H1 (cell line): ENCODE measurements around the gene HYAL1.

Experiments used
- ATF3 ChIP-seq: IDR thresholded peaks from 2 replicates; pipeline ENCODE4 v1.6.1; 2011; ENCODE audit warnings: low read depth, mild to moderate bottlenecking, low read length; ENCODE audit not compliant: insufficient read depth
- CEBPB ChIP-seq: IDR thresholded peaks from 2 replicates; pipeline ENCODE4 v1.6.1; 2012; ENCODE audit warnings: low read depth, low read length
- CTCF ChIP-seq, 3 experiments: IDR thresholded peaks; 1 replicate in 2 of 3; 2 replicates in 1 of 3; pipeline versions ENCODE4 v1.5.1 to v1.6.1; 2011; ENCODE audit warnings: low read length in 3 of 3, mild to moderate bottlenecking in 3 of 3, inconsistent platforms in 2 of 3, low read depth in 1 of 3, moderate library complexity in 1 of 3; ENCODE audit not compliant: insufficient read depth in 1 of 3; ENCODE audit errors: control extremely low read depth in 1 of 3

DNA sequence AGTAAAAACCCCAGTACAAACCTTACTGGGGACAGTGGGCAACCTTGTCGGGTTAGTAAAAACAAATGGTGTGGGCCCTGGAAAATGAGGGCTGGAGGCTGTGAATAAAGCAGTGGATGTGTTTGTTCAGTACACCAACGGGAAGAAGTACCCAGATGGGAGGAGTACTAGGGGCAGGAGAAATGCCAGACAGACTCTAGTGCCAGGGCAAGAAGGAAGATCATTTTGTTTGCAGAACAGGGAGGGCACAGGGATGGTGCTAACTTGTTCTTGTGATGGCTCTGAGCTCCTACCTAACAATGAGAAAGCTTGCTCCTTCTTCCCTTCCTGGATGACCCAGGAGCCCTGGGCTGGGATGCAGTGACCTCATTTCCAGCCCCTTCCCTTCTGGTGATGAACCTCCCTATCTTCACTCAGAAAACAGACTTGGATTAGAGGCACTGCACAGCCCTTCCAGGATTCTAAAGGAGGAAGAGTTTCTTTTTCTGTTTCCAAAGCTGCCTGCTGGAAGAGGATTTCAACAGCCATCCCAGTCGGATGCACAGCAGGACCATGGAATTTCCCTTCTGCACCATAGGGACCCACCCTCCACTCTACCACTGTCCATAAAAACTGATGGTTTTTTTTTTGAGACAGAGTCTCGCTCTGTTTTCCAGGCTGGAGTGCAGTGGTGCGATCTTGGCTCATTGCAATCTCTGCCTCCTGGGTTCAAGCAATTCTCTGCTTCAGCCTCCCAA, 31.1 kb upstream of the HYAL1 start:
- TF ChIP-seq ATF3 (no peak), CTCF (IDR thresholded peaks at IDR 0.05; ENCODE audit: control extremely low read depth in 1 of 3, insufficient read depth in 1 of 3, low read depth in 1 of 3, low read length in 3 of 3) (no peak), CEBPB (no peak)
